ENCODE data around the gene SUSD5.

SUSD5 gene

DNA sequence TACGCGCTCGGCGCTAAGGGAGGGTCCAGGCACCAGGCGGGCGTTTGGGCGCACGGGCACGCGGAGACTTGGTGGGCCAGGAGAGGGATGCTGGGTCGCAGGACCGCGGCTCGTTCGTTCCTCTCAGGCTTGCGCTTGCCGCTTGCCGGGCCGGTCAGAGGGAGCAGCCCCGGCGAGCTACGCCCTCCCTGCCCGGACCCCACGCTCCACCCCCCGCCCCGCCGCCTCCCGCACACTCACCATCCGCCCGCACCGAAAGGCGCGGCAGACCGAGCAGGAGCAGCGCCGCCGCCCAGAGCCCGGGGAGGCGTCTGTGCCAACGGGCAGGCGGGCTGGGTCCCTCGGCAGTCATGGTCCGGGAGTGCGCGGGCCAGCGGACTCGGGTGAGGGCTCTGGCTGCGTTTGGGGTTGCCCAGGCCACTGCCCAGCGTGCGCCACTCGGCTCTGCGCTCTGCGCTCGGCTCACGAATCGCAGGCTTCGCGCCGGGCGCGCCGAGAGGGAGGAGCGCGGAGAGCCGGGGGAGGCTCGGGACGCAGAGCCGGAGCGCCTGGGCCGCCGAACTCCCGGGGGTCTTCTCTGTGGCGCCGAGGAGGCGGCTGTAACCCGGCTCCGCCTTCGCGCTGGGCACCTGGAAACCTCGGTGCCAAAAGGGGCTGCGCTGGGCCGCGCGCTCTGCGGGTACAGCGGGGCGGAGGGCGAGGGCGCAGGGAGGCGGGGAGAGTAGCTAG is at the start of gene SUSD5:
TSS of gene SUSD5 (minus strand) at position 365 of the 729 bp plus-strand sequence. CDS start at position 352, 13 bp downstream.
- peak; percentile 70 for DNase-seq

- no peak for DNase-seq
These were observed 41.5 kb upstream of the SUSD5 start for GRCh38 chr3:33260104-33260503.

- no peak for DNase-seq
These were observed 37.6 kb upstream of the SUSD5 start for GRCh38 chr3:33256249-33256648.

GRCh38 chr3:33250712-33251111 is 32.1 kb upstream of the SUSD5 start:
- DNase-seq, result no peak

- DNase-seq, result no peak
These were observed 28.2 kb upstream of the SUSD5 start for GRCh38 chr3:33246786-33247185.

DNA sequence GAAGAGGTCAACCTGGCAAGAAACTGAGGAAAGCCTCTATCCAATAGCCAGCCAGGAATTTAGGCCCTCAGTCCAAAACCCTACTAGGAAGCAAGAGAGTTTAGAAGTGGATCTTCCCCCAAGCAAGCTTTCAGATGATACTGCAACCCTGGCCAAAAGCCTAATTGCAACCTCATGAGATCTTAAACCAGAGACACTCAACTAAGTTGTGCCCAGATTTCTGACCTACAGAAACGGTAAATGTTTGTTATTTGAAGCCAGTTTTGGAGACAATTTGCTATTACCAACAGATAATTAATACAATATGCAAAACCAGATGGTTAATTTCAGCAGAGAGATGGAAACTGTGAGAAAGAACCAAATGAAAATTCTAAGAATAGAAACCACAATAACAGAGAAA is 21.7 kb upstream of the SUSD5 start:
- no peak for DNase-seq

DNA sequence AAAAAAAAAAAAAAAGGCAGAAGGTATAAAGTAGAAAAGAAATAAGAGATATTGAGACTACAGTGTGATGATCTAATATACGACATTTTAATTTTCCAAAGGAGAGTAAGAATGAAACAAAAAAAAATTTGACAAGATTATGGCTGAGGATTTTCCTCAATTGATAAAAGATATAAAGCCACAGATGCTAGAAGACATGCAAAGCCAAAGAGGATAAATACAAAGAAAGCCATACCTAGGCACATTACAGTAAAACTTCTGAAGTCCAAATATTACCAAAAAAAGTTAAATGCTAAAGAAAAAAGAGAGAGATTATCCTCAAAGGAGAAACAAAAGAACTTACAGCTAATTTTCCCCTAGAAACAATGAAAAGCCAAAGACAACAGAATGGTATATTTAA is 20.3 kb upstream of the SUSD5 start:
- no peak for DNase-seq

DNA sequence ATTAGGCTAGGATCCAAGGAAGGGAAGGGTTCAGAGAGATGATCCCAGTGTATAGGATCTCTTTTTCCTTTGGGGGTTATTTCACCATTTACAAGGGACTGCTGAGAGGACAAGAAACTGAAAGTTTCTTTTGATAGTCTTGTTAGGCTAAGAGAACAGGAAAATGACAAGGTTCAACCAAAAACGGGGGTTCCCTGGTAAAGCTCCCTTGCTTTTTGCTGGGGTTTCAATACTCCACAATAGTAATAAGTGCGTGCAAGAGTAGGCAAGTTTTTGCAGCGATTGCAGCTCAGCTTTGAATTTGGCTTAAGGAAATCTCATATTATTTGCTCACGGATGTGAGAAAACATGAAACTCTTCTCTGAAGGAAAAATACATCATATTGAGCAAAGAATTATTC is 18.8 kb upstream of the SUSD5 start:
- DNase-seq, result no peak

DNA sequence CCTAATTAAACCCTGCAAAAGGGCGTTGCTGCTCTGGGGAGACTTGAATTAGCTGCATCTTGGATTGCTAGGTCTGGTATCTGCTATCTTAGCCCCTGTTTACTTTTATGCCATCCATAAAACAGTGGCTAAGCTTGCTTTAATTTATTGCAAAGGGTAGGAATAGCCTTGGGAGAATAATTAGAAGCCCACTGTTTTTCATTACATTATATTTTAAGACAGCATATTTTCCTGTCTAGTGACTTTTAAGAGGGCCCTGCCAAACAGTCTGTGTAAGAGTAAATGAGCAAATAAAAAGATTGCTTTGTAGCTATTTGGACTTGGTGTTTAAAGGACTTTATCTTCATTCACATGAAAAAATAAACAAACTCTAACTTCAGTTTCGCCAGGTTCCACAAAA is 17.4 kb upstream of the SUSD5 start:
- no peak for DNase-seq

GRCh38 chr3:33233884-33234283 is 15.3 kb upstream of the SUSD5 start:
- no peak for DNase-seq

- DNase-seq, result no peak
These were observed 13.3 kb upstream of the SUSD5 start for GRCh38 chr3:33231756-33232465.

- no peak for DNase-seq
These were observed 11.3 kb upstream of the SUSD5 start for GRCh38 chr3:33229947-33230346.

GRCh38 chr3:33229066-33229465 is 10.5 kb upstream of the SUSD5 start:
- no peak for DNase-seq

DNA sequence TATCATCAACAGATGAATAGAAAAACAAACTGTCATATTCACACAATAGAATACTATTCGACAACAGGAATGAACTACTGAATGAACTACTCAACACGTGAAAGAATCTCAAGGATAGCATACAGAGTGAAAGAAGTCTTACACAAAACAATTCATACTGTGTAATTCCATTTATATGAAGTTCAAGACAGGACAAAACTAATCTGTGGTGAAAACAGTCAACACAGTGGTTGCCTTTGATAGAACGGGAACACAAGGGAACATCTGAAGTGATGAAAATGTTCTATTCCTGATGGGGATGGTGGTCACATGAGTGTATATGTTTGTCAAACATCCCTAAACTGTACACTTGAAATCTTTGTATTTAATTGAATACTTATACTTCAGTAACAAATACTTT is 2.6 kb upstream of the SUSD5 start:
- DNase-seq, result no peak

DNA sequence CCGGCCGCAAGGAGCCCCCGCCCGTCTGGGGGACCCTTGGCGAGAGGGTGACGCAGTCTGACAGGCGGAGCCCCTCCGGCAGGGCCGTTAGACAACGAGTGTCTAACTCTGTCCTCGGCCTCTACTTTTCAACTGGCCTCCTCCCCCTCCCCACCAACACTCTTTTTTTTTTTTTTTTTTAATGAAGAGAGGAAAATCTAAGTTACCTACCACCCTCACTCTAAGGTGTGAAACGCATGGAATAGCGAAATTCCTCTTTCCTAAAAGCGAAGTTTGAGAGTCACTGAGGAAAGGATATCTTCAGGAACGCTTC is 521 bp upstream of the SUSD5 start:
- DNase-seq, result no peak

DNA sequence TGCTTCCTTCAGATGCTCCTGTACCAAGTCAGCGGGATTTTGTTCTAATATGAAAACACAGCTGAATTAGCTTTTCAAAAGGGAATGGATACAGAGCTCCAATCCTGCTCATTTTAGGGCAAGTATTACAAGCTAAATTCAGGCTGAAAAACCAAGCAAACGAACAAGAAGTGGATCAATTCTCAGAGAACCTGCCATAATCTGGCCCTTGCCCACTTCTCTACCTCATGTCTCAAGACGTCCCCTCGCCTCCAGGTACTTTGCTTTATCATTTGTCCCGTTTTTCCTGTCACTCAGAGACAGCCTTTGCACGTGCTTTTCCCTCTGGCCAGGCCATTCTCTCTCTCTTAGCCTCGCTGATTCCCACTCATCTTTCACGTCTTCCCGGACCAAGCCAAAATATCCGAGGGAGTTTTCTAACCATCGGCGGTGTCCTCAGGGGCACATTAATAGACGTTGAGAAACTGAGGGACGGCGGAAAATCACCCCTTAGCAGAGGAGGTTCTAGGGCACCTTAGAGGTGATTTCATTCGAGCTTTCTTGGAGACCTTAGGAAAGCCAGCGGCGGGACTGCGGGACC is 654 bp downstream of the SUSD5 start:
- DNase-seq, result no peak

- DNase-seq, result no peak
These were observed 2.9 kb downstream of the SUSD5 start for GRCh38 chr3:33215739-33216138.

DNA sequence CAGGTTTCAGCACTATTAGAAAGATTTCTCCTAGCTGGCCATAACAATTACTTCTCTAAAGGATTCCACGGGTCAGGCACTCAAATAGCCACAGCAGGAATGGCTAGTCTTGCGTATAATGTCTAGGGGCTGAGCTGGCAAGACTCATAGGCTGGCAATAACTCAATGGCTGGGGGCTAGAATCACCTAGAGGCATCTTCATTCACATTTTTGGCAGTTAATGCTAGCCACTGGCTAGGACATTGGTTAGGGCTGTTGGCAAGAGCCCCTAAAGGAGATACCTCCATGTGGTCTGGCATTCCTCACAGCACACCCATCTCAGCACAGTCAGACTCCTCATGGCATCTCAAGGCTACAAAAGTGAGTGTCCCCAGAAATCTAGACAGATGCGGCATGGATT is 6.2 kb downstream of the SUSD5 start:
- DNase-seq, result no peak

DNA sequence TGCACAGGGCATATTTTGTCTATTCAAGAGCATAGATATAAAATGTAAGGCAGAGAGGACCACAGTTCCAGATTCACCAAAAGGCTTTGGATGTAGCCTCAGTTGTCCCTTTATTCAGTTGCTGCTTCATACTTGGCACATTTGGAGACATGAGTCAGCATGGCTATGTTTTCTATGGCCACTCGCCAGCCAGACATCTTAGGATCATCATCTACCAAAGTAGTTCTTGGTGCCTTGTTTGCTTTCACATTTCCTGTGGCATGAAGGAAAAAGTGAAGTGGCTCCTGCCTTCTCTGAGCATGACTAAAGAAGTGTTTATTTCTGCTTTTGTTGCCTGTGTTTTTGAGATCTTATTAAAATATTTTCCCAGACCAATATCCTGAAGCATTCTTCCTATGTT is 7.2 kb downstream of the SUSD5 start:
- no peak for DNase-seq

GRCh38 chr3:33209357-33209756 is 9.3 kb downstream of the SUSD5 start:
- DNase-seq, result no peak

GRCh38 chr3:33202711-33203457 is 15.7 kb downstream of the SUSD5 start:
- no peak for DNase-seq

- DNase-seq, result no peak
These were observed 17.4 kb downstream of the SUSD5 start for GRCh38 chr3:33201195-33201594.

DNA sequence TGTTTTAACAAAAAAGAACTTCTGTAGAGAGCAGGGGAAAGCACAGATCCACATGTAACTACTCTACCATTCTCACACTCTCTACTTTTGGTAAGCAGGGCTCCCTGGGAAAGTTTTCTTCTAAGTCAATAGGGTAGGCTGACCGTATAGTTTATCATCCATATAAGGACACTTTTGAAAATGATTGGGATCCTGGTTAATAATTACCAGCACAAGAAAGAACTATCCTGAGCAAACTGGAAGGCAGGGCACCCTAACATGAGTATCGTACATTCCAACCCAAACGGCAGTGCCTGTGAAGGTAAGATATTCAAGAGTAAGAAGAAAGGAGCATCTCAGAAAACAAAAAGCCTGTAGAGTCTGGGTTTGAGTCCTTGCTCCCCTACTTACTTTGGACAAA is 22.1 kb downstream of the SUSD5 start:
- no peak for DNase-seq

- DNase-seq, result no peak
These were observed 24.3 kb downstream of the SUSD5 start for GRCh38 chr3:33194303-33194702.
